ENCODE measurements around the gene ZC3H14. TPM values are rescaled to one million over a fixed set of nuclear protein-coding genes. Genes with fewer than 3 reads are reported as not detected.

ZC3H14 gene
- total RNA-seq, 4 donors from 2014 or later = 88.5 to 112 (median 104) TPM

DNA sequence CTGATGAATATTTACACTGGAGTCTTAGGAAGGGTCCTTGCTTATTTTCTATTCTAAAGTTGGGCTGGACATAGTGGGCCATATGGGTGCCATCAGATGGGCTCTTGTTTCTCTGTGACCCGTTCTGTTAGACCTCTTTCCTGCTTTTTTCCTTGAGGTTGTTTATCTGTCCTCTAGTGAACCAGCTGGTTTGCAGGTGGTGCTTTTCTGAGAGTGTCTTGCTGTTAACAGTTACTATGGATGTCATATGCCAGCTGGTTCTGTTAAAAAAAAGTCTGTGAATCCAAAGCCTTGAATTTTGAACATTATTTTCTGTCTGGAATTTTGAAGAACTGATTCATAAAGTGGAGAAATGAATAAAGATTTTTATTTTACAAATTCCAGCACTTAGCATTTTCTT is 29.2 kb downstream of the ZC3H14 start:
- no peak for DNase-seq
- Histone ChIP-seq H3K4me3 (replicated peaks in 1 of 3) (no peak overlapping the region), H3K27ac (no peak overlapping the region), H3K27me3 (no peaks in the 10 kb centered on the region), H3K36me3 (peaks cover 15 to 18% of the 10 kb centered on the region in 2 donors), H3K9me3 (no peaks in the 10 kb centered on the region), H3K4me1 (no peaks in the 10 kb centered on the region)
- TF ChIP-seq POLR2A (IDR thresholded peaks at IDR 0.05) = no peak
- TF ChIP-seq, protein P1, sequence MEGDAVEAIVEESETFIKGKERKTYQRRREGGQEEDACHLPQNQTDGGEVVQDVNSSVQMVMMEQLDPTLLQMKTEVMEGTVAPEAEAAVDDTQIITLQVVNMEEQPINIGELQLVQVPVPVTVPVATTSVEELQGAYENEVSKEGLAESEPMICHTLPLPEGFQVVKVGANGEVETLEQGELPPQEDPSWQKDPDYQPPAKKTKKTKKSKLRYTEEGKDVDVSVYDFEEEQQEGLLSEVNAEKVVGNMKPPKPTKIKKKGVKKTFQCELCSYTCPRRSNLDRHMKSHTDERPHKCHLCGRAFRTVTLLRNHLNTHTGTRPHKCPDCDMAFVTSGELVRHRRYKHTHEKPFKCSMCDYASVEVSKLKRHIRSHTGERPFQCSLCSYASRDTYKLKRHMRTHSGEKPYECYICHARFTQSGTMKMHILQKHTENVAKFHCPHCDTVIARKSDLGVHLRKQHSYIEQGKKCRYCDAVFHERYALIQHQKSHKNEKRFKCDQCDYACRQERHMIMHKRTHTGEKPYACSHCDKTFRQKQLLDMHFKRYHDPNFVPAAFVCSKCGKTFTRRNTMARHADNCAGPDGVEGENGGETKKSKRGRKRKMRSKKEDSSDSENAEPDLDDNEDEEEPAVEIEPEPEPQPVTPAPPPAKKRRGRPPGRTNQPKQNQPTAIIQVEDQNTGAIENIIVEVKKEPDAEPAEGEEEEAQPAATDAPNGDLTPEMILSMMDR (IDR thresholded peaks at IDR 0.05) = no peak
- intact Hi-C loops (cut with DNase I) = no loop called here
- WGBS, 2 donors = 36 to 79% methylated on average over 1 of the region's 1 CpG

DNA sequence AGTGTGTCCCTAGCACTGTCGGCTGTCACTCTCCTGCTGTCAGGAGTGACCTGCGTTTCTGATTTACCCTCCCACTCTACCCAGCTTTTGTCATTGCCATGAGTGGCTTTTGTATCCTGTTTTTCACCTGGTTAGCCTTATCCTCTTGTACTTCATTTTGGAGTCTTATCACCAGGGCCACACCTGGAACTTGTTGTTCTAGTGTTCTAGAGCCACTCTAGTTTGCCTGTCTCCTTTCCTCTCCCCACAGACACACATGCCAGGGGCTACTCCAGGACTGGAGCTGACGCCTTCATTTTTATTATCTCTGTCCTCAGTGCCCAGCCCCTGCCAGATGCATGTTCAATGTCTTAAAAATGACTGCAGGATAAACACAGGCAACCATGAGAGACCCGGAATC is 34.2 kb downstream of the ZC3H14 start:
- Histone ChIP-seq H3K9me3 (no peaks in the 10 kb centered on the region), H3K27ac (no peak overlapping the region), H3K27me3 (no peaks in the 10 kb centered on the region), H3K4me1 (no peaks in the 10 kb centered on the region), H3K4me3 (replicated peaks in 1 of 3) (no peak overlapping the region), H3K36me3 (peaks cover 40 to 42% of the 10 kb centered on the region in 2 donors)
- DNase-seq = no peak
- TF ChIP-seq, protein P1 (IDR thresholded peaks at IDR 0.05) = no peak
- no peak for TF ChIP-seq POLR2A (IDR thresholded peaks at IDR 0.05)
- intact Hi-C loops (cut with DNase I) = no loop called here
- 93 to 97% methylated on average over 4 of the region's 4 CpGs for WGBS, 2 donors

DNA sequence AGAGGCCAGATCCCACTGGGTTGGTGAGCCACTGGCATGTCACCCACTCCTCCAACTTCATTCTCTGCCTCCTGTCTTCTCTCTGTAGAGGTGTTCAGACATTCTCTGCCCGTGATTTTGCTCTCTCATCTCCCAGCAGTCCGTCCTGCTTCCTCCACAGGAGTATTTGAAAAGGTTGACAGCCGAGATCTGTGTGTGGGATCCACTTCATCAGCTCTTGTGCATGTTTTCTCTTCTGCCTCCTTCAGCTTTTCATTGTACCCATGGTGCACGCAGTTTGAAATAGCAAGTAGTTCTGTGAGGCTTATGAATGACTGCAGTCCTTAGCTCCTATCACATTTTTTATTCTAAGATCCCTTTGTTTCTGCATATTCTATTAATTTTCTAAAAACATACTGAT is 34.8 kb downstream of the ZC3H14 start:
- 90 to 91% methylated on average over 4 of the region's 4 CpGs for WGBS, 2 donors
- intact Hi-C loops (cut with DNase I) = no loop called here
- Histone ChIP-seq H3K36me3 (peaks cover 44 to 45% of the 10 kb centered on the region in 2 donors), H3K27me3 (no peaks in the 10 kb centered on the region), H3K4me3 (replicated peaks in 1 of 3) (no peak overlapping the region), H3K27ac (no peak overlapping the region), H3K4me1 (no peaks in the 10 kb centered on the region), H3K9me3 (no peaks in the 10 kb centered on the region)
- no peak for DNase-seq
- TF ChIP-seq, protein P1 (IDR thresholded peaks at IDR 0.05) = no peak
- TF ChIP-seq POLR2A (IDR thresholded peaks at IDR 0.05) = no peak

DNA sequence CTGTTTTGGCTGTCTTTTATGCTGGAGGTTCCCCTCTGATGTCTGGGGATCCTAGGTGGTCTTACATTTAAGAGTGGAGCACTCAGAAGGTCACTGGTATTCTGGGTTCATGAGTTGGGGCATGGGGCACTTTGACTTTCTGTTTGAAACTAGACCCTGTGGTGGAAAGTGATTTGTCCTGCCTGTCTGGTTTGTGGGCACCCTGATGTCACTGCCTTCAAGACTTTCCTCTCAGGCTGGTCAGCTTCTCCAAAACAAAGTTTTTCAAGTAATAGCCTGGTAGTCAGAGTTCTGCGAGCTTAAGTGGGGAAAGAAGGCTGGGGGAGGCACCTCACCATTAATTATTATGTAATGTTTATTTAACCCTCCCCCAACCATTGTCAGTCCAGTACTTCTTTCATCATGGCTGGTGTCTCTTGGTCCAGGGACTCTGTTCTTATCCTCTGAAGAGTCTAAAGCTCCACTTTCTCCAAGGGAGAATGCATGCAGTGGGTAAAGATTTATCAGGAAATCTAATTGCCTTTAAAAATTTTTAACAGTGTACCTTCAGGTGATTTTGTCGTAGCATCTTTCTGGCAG is 35.3 kb downstream of the ZC3H14 start:
- no peak for TF ChIP-seq POLR2A (IDR thresholded peaks at IDR 0.05)
- TF ChIP-seq, protein P1 (IDR thresholded peaks at IDR 0.05) = no peak
- intact Hi-C loops (cut with DNase I) = no loop called here
- no peaks in the 10 kb centered on the region for H3K4me1 ChIP-seq
- DNase-seq = no peak
- WGBS, 2 donors = 86 to 95% methylated on average over 2 of the region's 2 CpGs
- H3K27ac ChIP-seq = no peak overlapping the region
- no peak overlapping the region for H3K4me3 ChIP-seq (replicated peaks in 1 of 3)
- H3K9me3 ChIP-seq = no peaks in the 10 kb centered on the region
- H3K36me3 ChIP-seq = peaks cover 50 to 51% of the 10 kb centered on the region in 2 donors
- no peaks in the 10 kb centered on the region for H3K27me3 ChIP-seq

DNA sequence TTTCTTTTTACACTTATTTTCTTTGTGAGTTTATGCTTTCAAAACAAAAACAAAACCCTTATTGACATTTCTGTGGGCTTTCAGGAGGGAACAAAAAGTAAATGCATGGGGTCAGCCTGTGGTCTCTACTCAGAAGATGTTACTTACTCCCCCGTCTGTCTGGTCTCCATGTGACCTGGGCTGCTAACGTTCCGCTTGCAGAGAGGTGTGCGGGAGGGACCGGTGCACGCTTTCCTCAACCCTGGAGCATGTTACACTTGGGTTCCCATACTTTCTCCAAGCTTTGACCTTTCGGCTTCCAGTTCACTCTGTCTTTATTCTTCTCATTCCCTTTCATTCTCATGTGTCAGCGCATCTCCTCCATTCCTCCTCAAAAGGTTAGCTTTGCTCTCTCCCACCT is 36.5 kb downstream of the ZC3H14 start:
- no peaks in the 10 kb centered on the region for H3K27me3 ChIP-seq
- H3K36me3 ChIP-seq = peaks cover 53 to 61% of the 10 kb centered on the region in 2 donors
- H3K27ac ChIP-seq = no peak overlapping the region
- TF ChIP-seq POLR2A (IDR thresholded peaks at IDR 0.05) = no peak
- TF ChIP-seq, protein P1 (IDR thresholded peaks at IDR 0.05) = no peak
- intact Hi-C loops (cut with DNase I) = no loop called here
- H3K4me3 ChIP-seq (replicated peaks in 1 of 3) = no peak overlapping the region
- no peaks in the 10 kb centered on the region for H3K9me3 ChIP-seq
- no peak for DNase-seq
- H3K4me1 ChIP-seq = no peaks in the 10 kb centered on the region
- 96 to 97% methylated on average over 8 of the region's 8 CpGs for WGBS, 2 donors
